HG03457 (cell line): ENCODE data around the gene DTD2.

Experiments used
- ATAC-seq: cut with Tn5 transposase; IDR thresholded peaks from one replicate; pipeline ENCODE4 v1.9.1; 2021; ENCODE audit warnings: moderate number of reproducible peaks; ENCODE audit not compliant: unreplicated experiment

The DTD2 gene

GRCh38 chr14:31408421-31408820 is 48.9 kb downstream of the DTD2 start:
- no peak for ATAC-seq

- no peak for ATAC-seq
Measured at GRCh38 chr14:31405599-31406232, 51.6 kb downstream of the DTD2 start.

- ATAC-seq = no peak
Measured at GRCh38 chr14:31405106-31405505, 52.2 kb downstream of the DTD2 start.

- no peak for ATAC-seq
Measured at GRCh38 chr14:31403707-31404106, 53.6 kb downstream of the DTD2 start.

- ATAC-seq = no peak
Measured at GRCh38 chr14:31402764-31403439, 54.4 kb downstream of the DTD2 start.

GRCh38 chr14:31401369-31401932 is 55.9 kb downstream of the DTD2 start:
- no peak for ATAC-seq

- ATAC-seq = no peak
Measured at GRCh38 chr14:31400031-31400638, 57.2 kb downstream of the DTD2 start.
